Loucy (cell line): ENCODE data around the gene P2RY8.

ENCODE experiments used
- EZH2phosphoT487 ChIP-seq: fragments of 200-600 bp; IDR thresholded peaks from 2 replicates; pipeline ENCODE4 v1.6.1; 2018; ENCODE audit warnings: antibody characterized with exemption, mild to moderate bottlenecking, moderate library complexity, borderline replicate concordance
- TF ChIP-seq, protein P1 (sequence below): fragments of 200-600 bp; sonication (generic); conservative IDR thresholded peaks from 2 replicates; pipeline ENCODE4 v1.5.1; 2014; ENCODE audit warnings: mild to moderate bottlenecking, antibody characterized with exemption, low read length

DNA sequence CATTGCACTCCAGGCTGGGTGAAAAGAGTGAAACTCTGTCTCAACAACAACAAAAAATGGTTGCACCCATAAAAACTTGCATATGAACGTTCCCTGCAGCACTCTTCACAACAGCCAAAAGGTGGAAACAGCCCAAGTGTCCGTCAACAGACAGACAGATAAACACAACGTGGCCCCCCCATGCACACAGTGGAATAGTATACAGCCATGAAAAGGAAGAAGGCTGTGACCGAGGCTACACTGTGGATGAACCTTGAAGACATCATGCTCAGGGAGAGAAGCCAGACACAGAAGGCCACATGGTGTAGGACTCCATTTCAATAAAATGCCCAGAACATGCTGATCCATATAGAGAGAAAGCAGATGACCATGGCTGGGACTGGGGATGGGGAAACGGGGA lies 50.8 kb downstream of the P2RY8 start:
- TF ChIP-seq, protein P1, sequence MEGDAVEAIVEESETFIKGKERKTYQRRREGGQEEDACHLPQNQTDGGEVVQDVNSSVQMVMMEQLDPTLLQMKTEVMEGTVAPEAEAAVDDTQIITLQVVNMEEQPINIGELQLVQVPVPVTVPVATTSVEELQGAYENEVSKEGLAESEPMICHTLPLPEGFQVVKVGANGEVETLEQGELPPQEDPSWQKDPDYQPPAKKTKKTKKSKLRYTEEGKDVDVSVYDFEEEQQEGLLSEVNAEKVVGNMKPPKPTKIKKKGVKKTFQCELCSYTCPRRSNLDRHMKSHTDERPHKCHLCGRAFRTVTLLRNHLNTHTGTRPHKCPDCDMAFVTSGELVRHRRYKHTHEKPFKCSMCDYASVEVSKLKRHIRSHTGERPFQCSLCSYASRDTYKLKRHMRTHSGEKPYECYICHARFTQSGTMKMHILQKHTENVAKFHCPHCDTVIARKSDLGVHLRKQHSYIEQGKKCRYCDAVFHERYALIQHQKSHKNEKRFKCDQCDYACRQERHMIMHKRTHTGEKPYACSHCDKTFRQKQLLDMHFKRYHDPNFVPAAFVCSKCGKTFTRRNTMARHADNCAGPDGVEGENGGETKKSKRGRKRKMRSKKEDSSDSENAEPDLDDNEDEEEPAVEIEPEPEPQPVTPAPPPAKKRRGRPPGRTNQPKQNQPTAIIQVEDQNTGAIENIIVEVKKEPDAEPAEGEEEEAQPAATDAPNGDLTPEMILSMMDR: no peak
- no peak for TF ChIP-seq EZH2phosphoT487
